H1 (cell line): ENCODE data around the gene PHLPP1. TPM values are rescaled to one million over a fixed set of nuclear protein-coding genes. Genes with fewer than 3 reads are reported as not detected.
A peak's percentile ranks its signal among the peaks of the same experiment; 100 is the strongest.

ENCODE experiments used
- CTCF ChIA-PET: fragments of 300-600 bp; sonication (Branson Sonifier 250); formaldehyde crosslinking; loops from one replicate; lab custom pipeline; 2021; ENCODE audit not compliant: partially characterized antibody; lab: Charles Lee
- POLR2A ChIA-PET: fragments of 300-600 bp; sonication (Branson Sonifier 250); formaldehyde crosslinking; loops from one replicate; lab custom pipeline; 2021; ENCODE audit warnings: inconsistent platforms; ENCODE audit not compliant: partially characterized antibody; lab: Charles Lee
- DNase-seq, 2 experiments: peaks; one replicate each; pipeline versions ENCODE4 v3.0.0 to v3.0.0-alpha.2; 2010 to 2022; ENCODE audit warnings: low spot score in 2 of 2, low read depth in 1 of 2, mixed read lengths in 1 of 2
- FAIRE-seq: peaks from 2 replicates; lab custom pipeline; 2011; peaks lifted over from hg19 to GRCh38; lab: Jason Lieb, UNC
- H2AFZ ChIP-seq: 2 replicates; pipeline ENCODE4 v1.8.1; 2012; ENCODE audit warnings: low read length, inconsistent platforms
- H2AK5ac ChIP-seq: 2 replicates; pipeline ENCODE4 v1.6.1; 2013; ENCODE audit warnings: low read depth, low read length
- H2BK120ac ChIP-seq: replicated peaks from 2 replicates; pipeline ENCODE3; 2013; ENCODE audit warnings: low read depth, low read length, inconsistent platforms
- H2BK12ac ChIP-seq: 2 replicates; pipeline ENCODE4 v1.6.1; 2013; ENCODE audit warnings: low read depth, low read length
- H2BK15ac ChIP-seq: 2 replicates; pipeline ENCODE4 v1.6.1; 2013; ENCODE audit warnings: low read length
- H2BK20ac ChIP-seq: 2 replicates; pipeline ENCODE4 v1.6.1; 2013; ENCODE audit warnings: low read length
- H2BK5ac ChIP-seq: 2 replicates; pipeline ENCODE4 v1.6.1; 2013; ENCODE audit warnings: low read depth, low read length
- H3K14ac ChIP-seq: 2 replicates; pipeline ENCODE4 v1.6.1; 2013; ENCODE audit warnings: inconsistent platforms; ENCODE audit not compliant: insufficient read length
- H3K18ac ChIP-seq: 2 replicates; pipeline ENCODE4 v1.6.1; 2013; ENCODE audit warnings: low read length; ENCODE audit errors: extremely low read depth
- H3K23ac ChIP-seq: 2 replicates; pipeline ENCODE4 v1.6.1; 2013; ENCODE audit warnings: inconsistent platforms; ENCODE audit not compliant: insufficient read length
- H3K23me2 ChIP-seq: 2 replicates; pipeline ENCODE4 v1.6.1; 2013; ENCODE audit warnings: low read depth, low read length
- H3K27ac ChIP-seq: 2 replicates; pipeline ENCODE4 v1.6.1; 2011; ENCODE audit warnings: low read depth, low read length, inconsistent platforms
- H3K27me3 ChIP-seq, 4 experiments: replicated peaks in 1 of 4; 1 replicate in 1 of 4; 2 replicates in 3 of 4; pipeline versions ENCODE4 v1.6.1 to v1.8.1; 2011 to 2013; ENCODE audit warnings: low read length in 3 of 4, mild to moderate bottlenecking in 3 of 4, inconsistent platforms in 2 of 4, mixed read lengths in 2 of 4, moderate library complexity in 1 of 4; ENCODE audit not compliant: control insufficient read depth in 3 of 4, insufficient read depth in 3 of 4; ENCODE audit errors: extremely low read depth in 1 of 4
- H3K36me3 ChIP-seq, 4 experiments: 2 replicates each; pipeline versions ENCODE4 v1.6.1 to v1.8.1; 2011 to 2013; ENCODE audit warnings: mild to moderate bottlenecking in 4 of 4, low read length in 3 of 4, moderate library complexity in 2 of 4, control low read depth in 1 of 4, inconsistent platforms in 1 of 4; ENCODE audit not compliant: insufficient read depth in 4 of 4, control insufficient read depth in 2 of 4
- H3K4ac ChIP-seq: replicated peaks from 2 replicates; pipeline ENCODE3; 2013; ENCODE audit warnings: low read length, low read depth, mixed read lengths, inconsistent platforms; ENCODE audit not compliant: insufficient read length
- H3K4me1 ChIP-seq, 4 experiments: replicated peaks in 1 of 4; 1 replicate in 1 of 4; 2 replicates in 3 of 4; pipeline versions ENCODE4 v1.6.1 to v1.8.1; 2011 to 2013; ENCODE audit warnings: low read length in 3 of 4, inconsistent platforms in 2 of 4, mixed read lengths in 1 of 4; ENCODE audit not compliant: insufficient read depth in 4 of 4, control insufficient read depth in 3 of 4
- H3K4me2 ChIP-seq, 2 experiments: 2 replicates each; pipeline versions ENCODE4 v1.6.1 to v1.8.1; 2011 to 2013; ENCODE audit warnings: low read depth in 2 of 2, low read length in 2 of 2, control low read depth in 1 of 2, inconsistent platforms in 1 of 2, mild to moderate bottlenecking in 1 of 2; ENCODE audit not compliant: insufficient read depth in 1 of 2
- H3K4me3 ChIP-seq, 4 experiments: fragments of 200-600, 300-600 bp in 1 of 4; sonication (generic), shearing (Covaris generic), sonication (Bioruptor Twin) in 1 of 4; 2 replicates each; pipeline versions ENCODE4 v1.5.1 to v1.8.1; 2011 to 2016; ENCODE audit warnings: low read length in 4 of 4, low read depth in 3 of 4, control low read depth in 2 of 4, inconsistent platforms in 2 of 4, mild to moderate bottlenecking in 2 of 4, mixed read lengths in 1 of 4, moderate library complexity in 1 of 4; ENCODE audit not compliant: insufficient read depth in 2 of 4; ENCODE audit errors: extremely low read depth in 1 of 4
- H3K56ac ChIP-seq: replicated peaks from 2 replicates; pipeline ENCODE3; 2013; ENCODE audit warnings: low read depth, mild to moderate bottlenecking, mixed read lengths, low read length, inconsistent platforms; ENCODE audit not compliant: insufficient read length
- H3K79me1 ChIP-seq: 2 replicates; pipeline ENCODE4 v1.6.1; 2013; ENCODE audit warnings: low read depth, low read length, control low read depth
- H3K79me2 ChIP-seq, 2 experiments: 2 replicates each; pipeline versions ENCODE4 v1.6.1 to v1.8.1; 2012 to 2013; ENCODE audit warnings: low read length in 2 of 2, mild to moderate bottlenecking in 2 of 2, inconsistent platforms in 1 of 2; ENCODE audit not compliant: insufficient read depth in 2 of 2, control insufficient read depth in 1 of 2
- H3K9ac ChIP-seq, 4 experiments: replicated peaks in 1 of 4; 1 replicate in 1 of 4; 2 replicates in 3 of 4; pipeline versions ENCODE4 v1.6.1 to v1.8.1; 2011 to 2013; ENCODE audit warnings: low read depth in 3 of 4, low read length in 3 of 4, control low read depth in 2 of 4, mild to moderate bottlenecking in 2 of 4, moderate library complexity in 2 of 4, inconsistent platforms in 1 of 4; ENCODE audit errors: extremely low read depth in 1 of 4
- H3K9me3 ChIP-seq, 2 experiments: 2 replicates each; pipeline versions ENCODE4 v1.6.1 to v1.8.1; 2012 to 2013; ENCODE audit warnings: mild to moderate bottlenecking in 2 of 2, moderate library complexity in 2 of 2, control low read depth in 1 of 2, inconsistent platforms in 1 of 2, low read depth in 1 of 2, low read length in 1 of 2, mixed read lengths in 1 of 2; ENCODE audit not compliant: insufficient read depth in 2 of 2
- H4K20me1 ChIP-seq, 2 experiments: replicated peaks in 1 of 2; 2 replicates each; pipeline versions ENCODE3 to v1.8.1; 2011 to 2013; ENCODE audit warnings: inconsistent platforms in 2 of 2, low read length in 2 of 2, mild to moderate bottlenecking in 1 of 2; ENCODE audit not compliant: insufficient read depth in 2 of 2, control insufficient read depth in 1 of 2
- H4K5ac ChIP-seq: 2 replicates; pipeline ENCODE4 v1.6.1; 2013; ENCODE audit warnings: low read length, low read depth, mixed read lengths, inconsistent platforms; ENCODE audit not compliant: insufficient read length
- H4K8ac ChIP-seq: 2 replicates; pipeline ENCODE4 v1.8.0; 2013; ENCODE audit warnings: mild to moderate bottlenecking, moderate library complexity, low read length, inconsistent platforms; ENCODE audit not compliant: insufficient read depth; ENCODE audit errors: extremely low read depth
- H4K91ac ChIP-seq: replicated peaks from 2 replicates; pipeline ENCODE3; 2013; ENCODE audit warnings: low read length, mixed read lengths, inconsistent platforms; ENCODE audit not compliant: insufficient read length
- WGBS, 2 experiments: shearing (Covaris generic) in 1 of 2; methylation state at CpG; one replicate each; pipeline versions ENCODE4 v1.1.6 to v1.1.7; 2013 to 2015; ENCODE audit warnings: low lambda C conversion rate in 2 of 2, mixed read lengths in 2 of 2, inconsistent platforms in 1 of 2, low coverage in 1 of 2, missing lambda C conversion rate in 1 of 2; ENCODE audit not compliant: insufficient replicate concordance in 2 of 2, insufficient coverage in 1 of 2, insufficient read length in 1 of 2; ENCODE audit errors: extremely low coverage in 1 of 2, missing lambda C conversion rate in 1 of 2; 5-methylcytosine and 5-hydroxymethylcytosine counted together
- polyA plus RNA-seq, 7 experiments: library from polyadenylated mRNA; depleted of rRNA in 3 of 7; stranded (reverse) in 5 of 7; unstranded in 2 of 7; fragments of >200 nt in 5 of 7; fragments of 200-250 nt in 2 of 7; gene quantifications; 1 replicate in 5 of 7; 2 replicates in 1 of 7; 4 replicates in 1 of 7; pipeline versions ENCODE4 v1.2.1 to v1.2.3, GENCODE V29; 2011 to 2013; ENCODE audit warnings: missing spikeins in 2 of 7, mixed read lengths in 2 of 7
- total RNA-seq: library from RNA; stranded (reverse); fragmentation: NEBNext Ultra II Directional; extraction: Animal tissue kit (Norgen Biotek cat#: 25700); gene quantifications from 2 replicates; pipeline ENCODE4 v1.2.1, GENCODE V29; 2021

PHLPP1 gene
- total and polyA plus RNA-seq, 2 of the 8 experiments (the other 6 are each of a cell fraction or from before 2014, with no cell fraction given), result 28.0 to 66.3 TPM

DNA sequence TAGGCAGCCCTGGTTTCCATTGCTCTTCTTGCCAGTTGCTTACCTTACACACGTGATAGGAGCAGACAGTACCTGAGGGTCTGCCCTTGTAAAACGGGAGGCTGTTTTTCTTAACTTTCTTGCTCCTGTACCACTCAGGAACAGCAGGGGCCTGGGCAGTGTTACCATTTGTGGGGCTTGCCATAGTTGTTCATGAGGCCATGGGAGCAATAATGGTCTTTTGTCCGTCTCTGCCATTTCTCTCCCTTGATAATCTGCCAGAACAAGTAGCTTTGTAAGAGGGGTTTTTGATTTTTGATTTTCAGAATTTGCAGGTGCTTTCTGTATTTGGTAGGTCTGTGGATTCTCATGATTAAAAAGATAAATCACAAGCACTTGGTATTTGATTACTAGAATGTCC lies 259.0 kb downstream of the PHLPP1 start:
- Histone ChIP-seq H3K4ac (no peak overlapping the region), H3K9me3 (no peaks in the 10 kb centered on the region), H3K36me3 (peaks cover 12 to 49% (median 30%) of the 10 kb centered on the region in 4 experiments), H3K27me3 (no peaks in the 10 kb centered on the region), H3K4me2 (no peak overlapping the region), H2AK5ac (no peak overlapping the region), H3K18ac (no peak overlapping the region), H3K4me1 (peaks cover 3 to 12% (median 5%) of the 10 kb centered on the region in 4 experiments), H4K5ac (no peak overlapping the region), H2BK120ac (no peak overlapping the region), H2BK5ac (no peak overlapping the region), H2BK15ac (0 out of 2 replicates have a peak overlapping the region, but pooled peaks have one; percentile 5), H3K79me2 (no peaks in the 10 kb centered on the region; a peak in 1 of 4 replicates), H3K23ac (no peak overlapping the region), H2AFZ (no peak overlapping the region), H3K23me2 (no peaks in the 10 kb centered on the region), H3K14ac (no peak overlapping the region), H4K91ac (no peak overlapping the region), H3K9ac (no peak overlapping the region), H2BK12ac (no peak overlapping the region), H3K4me3 (no peak overlapping the region), H3K56ac (no peak overlapping the region), H4K20me1 (peaks cover 1 to 4% of the 10 kb centered on the region in 2 experiments), H3K27ac (no peak overlapping the region), H4K8ac (no peak overlapping the region), H3K79me1 (peaks cover 6% of the 10 kb centered on the region; the same call in 1 of the 2 replicates), H2BK20ac (no peak overlapping the region)
- ChIA-PET CTCF (interaction anchor here (0.7 to 3.8 kb wide), 3 partner anchors 8 to 391 kb away, joined by 3 to 23 read pairs (median 4); no protein-coding TSS in a partner anchor), POLR2A (no interaction called here)
- no peak for DNase-seq
- 84% methylated on average over 3 of the region's 3 CpGs; no CpG with 5 or more reads in 1 of the 2 experiments for WGBS, 2 experiments
- no peak for FAIRE-seq
